ENCODE results near the gene ERC2.

Gene ERC2

DNA sequence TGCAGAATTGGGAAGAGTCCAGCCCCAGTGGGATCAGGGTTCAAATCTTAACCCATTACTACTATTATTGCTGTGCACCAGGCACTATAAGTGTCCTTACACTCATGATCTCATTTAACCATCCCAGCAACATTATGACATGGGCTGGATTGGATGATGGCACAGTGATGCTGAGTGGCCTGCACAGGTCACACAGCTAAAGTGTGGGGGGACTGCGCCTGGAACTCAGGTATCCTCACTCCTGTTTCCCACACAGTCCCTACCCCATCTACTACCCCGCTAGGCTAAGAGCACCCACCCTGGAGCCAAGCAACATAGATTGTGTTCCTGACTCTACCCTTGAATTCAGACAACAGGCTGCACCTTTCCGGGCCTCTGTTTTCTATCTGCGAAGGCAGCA, 997.2 kb downstream of the ERC2 start:
- no peak overlapping the region for H3K27ac ChIP-seq
- TF ChIP-seq, protein P1, sequence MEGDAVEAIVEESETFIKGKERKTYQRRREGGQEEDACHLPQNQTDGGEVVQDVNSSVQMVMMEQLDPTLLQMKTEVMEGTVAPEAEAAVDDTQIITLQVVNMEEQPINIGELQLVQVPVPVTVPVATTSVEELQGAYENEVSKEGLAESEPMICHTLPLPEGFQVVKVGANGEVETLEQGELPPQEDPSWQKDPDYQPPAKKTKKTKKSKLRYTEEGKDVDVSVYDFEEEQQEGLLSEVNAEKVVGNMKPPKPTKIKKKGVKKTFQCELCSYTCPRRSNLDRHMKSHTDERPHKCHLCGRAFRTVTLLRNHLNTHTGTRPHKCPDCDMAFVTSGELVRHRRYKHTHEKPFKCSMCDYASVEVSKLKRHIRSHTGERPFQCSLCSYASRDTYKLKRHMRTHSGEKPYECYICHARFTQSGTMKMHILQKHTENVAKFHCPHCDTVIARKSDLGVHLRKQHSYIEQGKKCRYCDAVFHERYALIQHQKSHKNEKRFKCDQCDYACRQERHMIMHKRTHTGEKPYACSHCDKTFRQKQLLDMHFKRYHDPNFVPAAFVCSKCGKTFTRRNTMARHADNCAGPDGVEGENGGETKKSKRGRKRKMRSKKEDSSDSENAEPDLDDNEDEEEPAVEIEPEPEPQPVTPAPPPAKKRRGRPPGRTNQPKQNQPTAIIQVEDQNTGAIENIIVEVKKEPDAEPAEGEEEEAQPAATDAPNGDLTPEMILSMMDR (IDR thresholded peaks at IDR 0.05): no peak
- no peak for TF ChIP-seq ZFX (IDR thresholded peaks at IDR 0.05; ENCODE audit: borderline replicate concordance)

DNA sequence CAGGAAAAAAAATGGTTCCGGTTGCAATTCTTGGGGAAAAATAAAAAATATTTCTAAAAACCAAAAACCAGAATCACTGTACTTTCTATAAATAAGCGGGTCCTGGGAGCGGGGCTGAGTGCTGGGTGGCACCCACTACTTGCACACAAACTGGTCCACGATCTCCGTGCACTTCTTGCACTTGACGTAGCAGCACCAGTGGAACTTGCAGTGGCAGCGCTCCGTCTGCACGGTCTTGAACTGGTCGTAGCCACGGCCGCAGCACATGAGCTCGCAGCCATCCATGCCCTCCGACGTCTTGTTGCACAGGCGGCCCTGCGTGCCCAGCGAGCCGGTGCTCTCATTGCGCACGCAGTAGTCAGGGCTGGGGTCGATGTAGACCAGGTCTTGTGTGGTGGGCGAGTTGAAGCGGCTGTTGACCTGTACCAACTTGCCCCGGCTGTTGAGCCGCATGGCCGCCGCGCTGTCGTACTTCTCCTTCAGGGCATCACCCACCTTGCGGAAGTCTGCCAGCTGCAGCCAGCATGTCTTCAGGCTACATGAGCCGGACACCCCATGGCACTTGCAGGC, 998.2 kb downstream of the ERC2 start:
- TF ChIP-seq, protein P1 (IDR thresholded peaks at IDR 0.05): no peak
- no peak for TF ChIP-seq ZFX (IDR thresholded peaks at IDR 0.05; ENCODE audit: borderline replicate concordance)
- H3K27ac ChIP-seq: no peak overlapping the region

DNA sequence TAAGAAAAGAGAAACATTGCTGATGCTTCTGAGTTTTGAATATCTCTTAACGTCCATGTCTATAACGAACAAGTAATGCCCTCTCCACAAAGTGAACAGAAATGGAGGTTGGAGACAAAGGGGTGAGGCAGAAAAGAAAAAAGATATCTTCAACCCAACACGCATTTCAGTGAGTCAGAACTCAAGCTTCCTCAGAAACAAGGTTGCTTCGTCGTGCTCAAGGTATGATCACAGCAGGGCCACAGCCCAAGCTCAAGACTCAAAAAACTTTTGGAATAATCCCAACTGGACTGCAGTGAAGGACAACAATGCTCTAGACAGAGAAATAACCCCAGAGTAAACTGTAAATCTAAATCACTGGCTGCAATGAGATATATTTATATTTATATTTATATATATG, 1000.0 kb downstream of the ERC2 start:
- TF ChIP-seq, protein P1 (IDR thresholded peaks at IDR 0.05): no peak
- no peak for TF ChIP-seq ZFX (IDR thresholded peaks at IDR 0.05; ENCODE audit: borderline replicate concordance)
- H3K27ac ChIP-seq: no peak overlapping the region

DNA sequence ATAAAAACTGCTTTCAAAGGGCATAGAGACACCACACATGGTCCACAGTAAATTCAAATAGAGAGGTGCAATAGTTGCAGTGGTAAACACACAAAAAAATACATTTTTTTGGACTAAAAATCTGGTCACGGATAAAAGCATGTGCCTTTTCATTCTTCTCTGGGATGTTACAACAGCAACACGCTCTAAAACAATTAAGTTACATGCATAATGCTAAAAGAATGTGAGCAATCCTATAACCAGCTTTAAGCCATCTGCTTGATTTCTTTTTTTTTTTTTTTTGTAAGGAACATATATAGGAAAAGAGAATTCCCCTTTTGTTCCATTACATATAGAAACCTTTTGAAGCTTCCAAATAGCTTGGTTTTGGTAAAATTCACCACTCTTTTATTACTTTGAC, 1001.2 kb downstream of the ERC2 start:
- no peak overlapping the region for H3K27ac ChIP-seq
- TF ChIP-seq ZFX (IDR thresholded peaks at IDR 0.05; ENCODE audit: borderline replicate concordance): no peak
- TF ChIP-seq, protein P1 (IDR thresholded peaks at IDR 0.05): no peak

DNA sequence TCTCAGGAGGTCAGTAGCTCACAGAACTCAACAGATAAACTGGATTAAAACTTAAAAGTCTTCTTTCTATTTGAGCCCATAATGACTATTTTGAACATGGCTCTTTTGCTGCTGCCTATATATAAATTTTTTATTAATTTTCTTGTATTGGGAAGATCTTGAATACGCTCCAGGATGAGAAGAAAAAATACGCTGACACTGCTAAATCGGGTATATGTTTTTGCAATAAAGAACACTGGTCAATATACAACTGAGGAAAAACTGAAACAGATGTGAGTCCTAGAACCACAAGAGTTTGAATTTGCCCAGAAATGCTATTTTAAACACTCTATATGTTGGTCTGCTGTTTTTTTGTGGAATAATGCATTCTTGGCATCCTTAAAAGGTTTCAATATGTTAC, 1001.7 kb downstream of the ERC2 start:
- H3K27ac ChIP-seq: no peak overlapping the region
- TF ChIP-seq ZFX (IDR thresholded peaks at IDR 0.05; ENCODE audit: borderline replicate concordance): no peak
- TF ChIP-seq, protein P1 (IDR thresholded peaks at IDR 0.05): no peak

DNA sequence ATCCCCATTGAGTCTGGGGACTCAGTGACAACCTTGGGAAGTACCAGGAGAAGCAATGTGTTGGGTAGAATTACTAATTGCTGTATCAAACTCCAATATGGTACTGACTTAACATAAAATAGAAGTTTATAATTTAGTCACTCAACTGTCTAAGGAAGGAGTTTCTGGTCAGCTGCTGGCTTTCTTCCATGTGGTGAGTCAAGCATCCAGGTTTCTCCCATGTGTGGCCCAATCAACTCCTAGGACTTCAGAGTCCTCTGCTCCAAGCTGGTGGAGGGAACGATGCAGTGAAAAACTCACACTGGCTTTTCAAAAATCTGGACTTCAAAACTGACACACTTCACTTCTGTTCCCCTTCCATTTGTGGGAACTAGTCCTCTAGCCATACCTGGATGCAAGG, 1006.4 kb downstream of the ERC2 start:
- H3K27ac ChIP-seq: no peak overlapping the region
- TF ChIP-seq, protein P1 (IDR thresholded peaks at IDR 0.05): no peak
- TF ChIP-seq ZFX (IDR thresholded peaks at IDR 0.05; ENCODE audit: borderline replicate concordance): no peak

DNA sequence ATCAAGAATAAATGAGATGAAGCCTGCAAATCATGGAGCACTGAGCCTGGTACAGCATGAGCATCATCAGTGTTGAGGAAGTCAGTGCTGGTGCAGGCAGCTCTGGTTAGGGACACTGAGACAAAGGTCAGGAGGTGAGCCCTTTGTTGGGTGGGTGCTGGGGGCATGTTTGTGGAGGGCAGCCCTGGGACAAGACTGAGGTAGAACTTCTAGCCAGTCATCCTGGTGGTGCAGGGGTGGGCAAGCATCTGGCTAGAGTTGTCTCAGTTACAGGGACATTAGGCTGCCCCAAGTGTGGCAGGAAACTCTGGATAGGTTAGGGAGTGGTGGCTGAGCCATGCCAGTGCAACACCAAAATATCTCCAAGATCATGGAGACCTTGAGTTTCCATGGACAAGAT, 1008.4 kb downstream of the ERC2 start:
- H3K27ac ChIP-seq: no peak overlapping the region
- no peak for TF ChIP-seq ZFX (IDR thresholded peaks at IDR 0.05; ENCODE audit: borderline replicate concordance)

Data from 22Rv1 (cell line).